B cell (primary cell): ENCODE measurements around the gene CCL3.

Experiments
- CTCF ChIP-seq: fragments of 200-600 bp; IDR thresholded peaks from one replicate; pipeline ENCODE4 v1.8.0; 2022; ENCODE audit warnings: antibody characterized with exemption, mild to moderate bottlenecking
- EZH2 ChIP-seq: IDR thresholded peaks from 2 replicates; pipeline ENCODE4 v1.6.1; 2012; ENCODE audit warnings: borderline replicate concordance, low read depth, mild to moderate bottlenecking, moderate library complexity, low read length; ENCODE audit not compliant: insufficient read depth, poor library complexity, severe bottlenecking

GRCh38 chr17:36089888-36090836, at the start of gene CCL3:
- TF ChIP-seq CTCF (no peak), EZH2 (no peak)
